C4-2B (cell line): ENCODE data around the gene ZSCAN12.

Source experiments
- CTCF ChIP-seq: fragments of 450-650 bp; conservative IDR thresholded peaks from 2 replicates; pipeline ENCODE4 v1.5.1; 2017; ENCODE audit warnings: mild to moderate bottlenecking
- ZFX ChIP-seq: fragments of 450-650 bp; IDR thresholded peaks from 2 replicates; pipeline ENCODE4 v1.6.1; 2017

GRCh38 chr6:28349892-28350737, 49.4 kb downstream of the ZSCAN12 start, which contains the start of gene ZKSCAN3:
- TF ChIP-seq CTCF (no peak), ZFX (peak; percentile 46)
